ENCODE data around the gene PRODH2. TPM values are rescaled to one million over a fixed set of nuclear protein-coding genes. Genes with fewer than 3 reads are reported as not detected.
A peak's percentile ranks its signal among the peaks of the same experiment; 100 is the strongest.

Gene PRODH2
- total RNA-seq, 1 experiment from 2014 or later: 0.44 TPM

DNA sequence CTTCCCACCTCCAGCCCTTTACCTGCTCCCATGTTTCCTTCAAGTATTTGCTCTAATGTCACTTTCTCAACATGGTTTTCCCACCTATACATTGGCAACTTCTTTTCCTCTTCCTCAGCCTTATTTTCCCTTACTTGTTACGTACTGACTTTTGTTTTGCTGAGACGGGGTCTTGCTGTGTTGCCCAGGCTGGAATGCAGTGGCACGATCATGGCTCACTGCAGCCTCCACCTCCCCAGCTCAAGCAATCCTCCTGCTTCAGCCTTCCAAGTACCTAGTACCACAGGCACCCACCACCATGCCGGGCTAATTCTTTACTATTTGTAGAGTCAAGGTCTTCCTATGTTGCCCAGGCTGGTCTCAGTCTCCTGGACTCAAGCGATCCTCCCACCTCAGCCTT, 5.0 kb downstream of the PRODH2 start (continued):
- TF ChIP-seq EZH2 (IDR thresholded peaks at IDR 0.05) (no peak), ELF1 (IDR thresholded peaks at IDR 0.05; ENCODE audit: borderline replicate concordance, low read depth) (no peak), SRF (IDR thresholded peaks at IDR 0.05; ENCODE audit: low read depth) (no peak), RAD21 (IDR thresholded peaks at IDR 0.05; ENCODE audit: low read depth) (no peak)

DNA sequence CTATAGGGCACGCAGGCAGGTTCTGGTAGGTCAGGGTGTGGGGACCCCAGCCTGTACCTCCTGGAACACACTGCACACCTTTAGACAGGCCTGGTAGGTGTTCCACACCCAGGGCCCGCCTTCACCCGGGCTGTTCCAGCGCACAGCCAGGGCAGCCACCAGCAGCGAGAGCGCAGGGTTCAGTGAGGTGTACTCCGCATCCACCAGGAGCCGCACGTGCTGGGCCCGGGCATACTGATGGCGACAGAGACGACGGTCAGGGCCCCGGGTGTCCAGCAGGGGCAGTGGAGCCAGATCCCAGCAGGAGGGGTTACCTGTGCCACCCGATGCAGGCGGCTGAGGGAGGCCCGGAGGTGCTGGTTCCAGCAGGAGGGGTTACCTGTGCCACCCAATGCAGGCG, 6.0 kb downstream of the PRODH2 start:
- Histone ChIP-seq H3K4me1 (ENCODE audit: control insufficient read depth in 1 of 2, insufficient read depth in 2 of 2, low read length in 2 of 2) (no peaks in the 10 kb centered on the region), H3K27ac (ENCODE audit: low read depth, low read length) (no peak overlapping the region), H3K9me2 (ENCODE audit: insufficient read depth) (no peaks in the 10 kb centered on the region), H3K9me3 (ENCODE audit: control insufficient read depth in 1 of 2, insufficient read depth in 1 of 2, low read depth in 1 of 2, low read length in 2 of 2) (no peaks in the 10 kb centered on the region), H4K20me1 (ENCODE audit: insufficient read depth) (no peaks in the 10 kb centered on the region), H3K27me3 (ENCODE audit: insufficient read depth, low read length) (no peaks in the 10 kb centered on the region), H3K4me2 (ENCODE audit: low read length) (no peak overlapping the region), H3K79me2 (ENCODE audit: insufficient read depth, low read length) (no peaks in the 10 kb centered on the region), H2AFZ (ENCODE audit: low read depth, low read length, poor library complexity, severe bottlenecking) (no peak overlapping the region), H3K4me3 (replicated peaks in 1 of 2; ENCODE audit: low read depth in 1 of 2, low read length in 2 of 2) (no peak overlapping the region), H3K36me3 (ENCODE audit: control insufficient read depth in 1 of 2, insufficient read depth in 2 of 2, low read length in 2 of 2) (no peaks in the 10 kb centered on the region), H3K9ac (ENCODE audit: low read length) (no peak overlapping the region)
- ChIA-PET RAD21 (ENCODE audit: low non-redundant PET in 1 of 2, low total read pairs in 2 of 2, uncharacterized antibody in 2 of 2, unreplicated experiment in 2 of 2) (no interaction called here), POLR2A (no interaction called here), CTCF (no interaction called here)
- DNase-seq (ENCODE audit: low read depth, low spot score) (no peak), ATAC-seq (peak; percentile 61; the same call in 1 of the 2 replicates)
- TF ChIP-seq, protein P1, sequence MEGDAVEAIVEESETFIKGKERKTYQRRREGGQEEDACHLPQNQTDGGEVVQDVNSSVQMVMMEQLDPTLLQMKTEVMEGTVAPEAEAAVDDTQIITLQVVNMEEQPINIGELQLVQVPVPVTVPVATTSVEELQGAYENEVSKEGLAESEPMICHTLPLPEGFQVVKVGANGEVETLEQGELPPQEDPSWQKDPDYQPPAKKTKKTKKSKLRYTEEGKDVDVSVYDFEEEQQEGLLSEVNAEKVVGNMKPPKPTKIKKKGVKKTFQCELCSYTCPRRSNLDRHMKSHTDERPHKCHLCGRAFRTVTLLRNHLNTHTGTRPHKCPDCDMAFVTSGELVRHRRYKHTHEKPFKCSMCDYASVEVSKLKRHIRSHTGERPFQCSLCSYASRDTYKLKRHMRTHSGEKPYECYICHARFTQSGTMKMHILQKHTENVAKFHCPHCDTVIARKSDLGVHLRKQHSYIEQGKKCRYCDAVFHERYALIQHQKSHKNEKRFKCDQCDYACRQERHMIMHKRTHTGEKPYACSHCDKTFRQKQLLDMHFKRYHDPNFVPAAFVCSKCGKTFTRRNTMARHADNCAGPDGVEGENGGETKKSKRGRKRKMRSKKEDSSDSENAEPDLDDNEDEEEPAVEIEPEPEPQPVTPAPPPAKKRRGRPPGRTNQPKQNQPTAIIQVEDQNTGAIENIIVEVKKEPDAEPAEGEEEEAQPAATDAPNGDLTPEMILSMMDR (IDR thresholded peaks at IDR 0.05 in 2 of 3, conservative IDR thresholded peaks at IDR 0.05 in 1 of 3; ENCODE audit: borderline replicate concordance in 1 of 3, insufficient read depth in 1 of 3, low read depth in 2 of 3, low read length in 2 of 3): peak in 1 of 3 experiments; percentile 19; a peak in 1 of 6 replicates
- TF ChIP-seq JUND (IDR thresholded peaks at IDR 0.05) (no peak), SIN3A (IDR thresholded peaks at IDR 0.05; ENCODE audit: low read depth) (no peak)
- intact Hi-C loops (cut with micrococcal nuclease): no loop called here
- BruUV-seq (replicated peaks): no TSS peak
